ENCODE results near the gene PIRT.
A peak's percentile ranks its signal among the peaks of the same experiment; 100 is the strongest.
"Not testable (repeated sequence)": the region's sequence is repeated elsewhere in the genome, so short reads cannot be mapped to it uniquely, and the experiment has no call there.

Gene PIRT

DNA sequence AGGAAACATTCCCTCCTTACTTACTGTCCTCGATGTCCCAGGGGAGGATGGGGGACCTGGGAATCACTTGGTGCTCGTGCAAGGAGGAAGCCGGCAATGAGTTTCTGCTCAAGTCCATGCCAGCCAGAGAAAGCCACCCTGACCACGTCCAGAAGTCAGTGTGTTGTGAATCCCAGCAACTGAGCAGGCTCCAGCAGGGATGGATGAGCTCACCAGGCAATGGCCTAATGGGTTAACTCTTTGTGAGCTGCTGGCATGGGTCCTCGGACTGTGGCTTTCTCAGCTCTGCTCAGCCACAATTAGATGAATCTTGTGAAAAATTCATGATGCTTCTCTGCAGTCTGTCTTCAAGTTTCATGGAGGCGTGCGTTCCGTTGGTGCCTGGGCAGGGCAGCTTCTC, at the start of gene PIRT:
Gene PIRT, minus strand, starts transcription at position 167 of the 400 bp plus-strand sequence. CDS start 12,442 bp downstream, outside the sequence.
- no peak for DNase-seq

DNA sequence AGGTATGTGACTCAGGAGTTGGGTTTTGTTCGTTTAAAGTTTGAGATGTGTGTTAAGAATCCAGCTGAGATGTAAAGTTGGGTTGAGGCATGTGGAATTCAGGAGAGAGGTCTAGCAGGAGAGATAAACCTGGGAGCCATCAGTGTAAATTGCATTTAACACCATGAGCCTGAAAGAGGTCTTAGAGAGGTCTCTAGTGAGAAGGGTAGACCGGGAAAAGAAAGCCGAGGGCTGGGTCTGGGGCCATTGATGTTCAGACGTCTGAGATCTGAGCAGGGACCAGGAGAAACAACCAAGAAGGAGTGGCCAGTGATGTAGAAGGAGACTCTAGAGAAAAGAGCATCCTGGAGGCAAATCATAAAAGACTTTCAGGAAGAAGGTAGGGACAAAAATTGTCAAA, 44.1 kb upstream of the PIRT start:
- DNase-seq, result no peak

DNA sequence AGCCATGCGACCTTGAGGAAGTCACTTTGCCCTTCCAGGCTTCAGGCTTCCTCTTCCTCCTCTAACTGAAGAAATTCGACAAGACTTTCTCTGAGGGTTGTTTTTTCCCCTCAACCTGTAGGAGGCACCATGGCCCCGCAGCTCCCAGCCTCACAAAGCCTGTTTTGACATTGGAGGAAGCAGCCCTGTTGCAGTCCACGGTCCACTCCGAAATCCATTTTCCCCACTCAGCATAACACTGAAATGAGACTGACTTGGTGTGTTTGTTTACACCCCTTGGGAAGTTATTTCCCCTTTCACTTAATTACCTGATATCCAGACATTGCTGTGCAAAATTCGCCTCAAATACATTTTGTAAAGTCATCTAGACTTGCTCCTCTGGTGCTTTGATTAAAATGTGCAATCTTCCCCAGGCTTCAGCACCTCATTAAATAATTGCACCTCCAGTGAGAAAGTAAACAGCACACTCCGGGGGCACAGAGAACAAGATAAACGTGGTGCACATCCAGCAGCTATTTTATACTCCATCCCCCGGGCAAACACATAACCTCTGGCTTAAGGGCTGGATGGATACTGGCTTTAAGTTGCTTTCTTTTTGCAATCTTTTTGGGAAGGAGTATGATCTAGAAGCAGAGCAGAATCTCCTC, 41.4 kb upstream of the PIRT start:
- no peak for DNase-seq

DNA sequence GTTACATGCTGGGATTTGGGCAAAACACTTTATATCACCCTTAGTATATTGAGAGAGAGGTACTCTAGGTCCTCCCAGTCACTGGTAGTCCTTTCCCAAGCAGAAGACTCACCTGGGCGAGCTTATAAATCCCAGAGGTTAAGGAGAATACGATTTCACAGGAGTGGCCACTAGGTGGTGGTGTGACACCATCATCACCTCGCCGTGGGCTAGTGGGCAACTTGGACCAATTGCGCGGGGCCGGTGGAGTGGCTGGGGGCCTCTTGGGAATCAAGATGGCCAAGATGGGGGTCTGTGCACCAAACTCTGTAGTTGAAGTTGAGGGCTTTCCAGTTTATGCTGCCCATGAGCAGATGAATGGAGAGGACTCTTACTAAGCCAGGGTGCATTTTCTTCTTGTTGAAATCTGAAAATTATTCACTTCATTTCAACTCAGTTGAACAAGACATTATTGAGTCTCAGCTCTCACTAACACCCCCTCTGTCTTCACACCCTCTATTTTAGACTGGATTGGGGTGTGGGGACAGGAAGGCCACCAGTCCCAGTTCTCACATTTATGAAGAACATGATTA, 38.2 kb upstream of the PIRT start:
- DNase-seq, result peak; percentile 10

DNA sequence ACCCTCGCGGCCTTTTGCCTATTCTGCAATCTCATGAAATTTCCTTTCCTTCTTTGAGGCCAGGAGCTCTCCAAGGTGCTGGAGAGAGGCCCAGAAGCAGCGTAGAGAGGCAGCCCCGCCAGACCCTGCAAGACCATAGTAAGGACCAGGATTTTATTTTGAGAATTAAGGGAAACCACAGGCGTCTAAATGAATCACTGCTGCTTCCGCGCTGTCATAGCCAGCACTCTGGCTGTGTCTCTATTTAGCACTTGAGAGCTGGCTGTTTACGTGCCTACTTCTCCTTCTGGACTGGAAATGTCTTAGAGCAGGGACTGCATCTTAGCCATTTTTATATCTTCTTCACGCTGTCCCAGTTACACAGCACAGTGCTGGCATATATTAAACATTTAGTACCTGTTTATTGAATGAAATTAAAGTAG, 37.6 kb upstream of the PIRT start:
- DNase-seq, result no peak

DNA sequence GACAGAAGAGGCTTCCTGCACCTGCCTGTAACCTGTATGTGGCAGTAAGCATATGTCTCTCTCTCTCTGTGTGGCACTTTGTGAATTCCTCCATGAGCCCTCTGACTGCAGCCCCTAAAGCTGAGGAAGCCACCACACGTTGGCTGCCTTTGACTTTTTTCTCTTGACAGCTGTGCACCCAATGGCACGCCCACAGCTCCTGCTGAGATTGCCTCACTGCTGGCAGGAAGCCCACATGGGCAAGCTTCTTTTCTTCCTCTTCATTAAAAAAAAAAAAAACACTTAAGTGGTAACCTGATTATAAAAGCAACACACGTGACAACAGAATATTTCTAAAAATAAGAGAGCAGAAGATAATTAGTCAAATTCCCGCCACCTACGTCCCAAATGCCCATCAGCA, 34.0 kb upstream of the PIRT start:
- peak; percentile 2 for DNase-seq

DNA sequence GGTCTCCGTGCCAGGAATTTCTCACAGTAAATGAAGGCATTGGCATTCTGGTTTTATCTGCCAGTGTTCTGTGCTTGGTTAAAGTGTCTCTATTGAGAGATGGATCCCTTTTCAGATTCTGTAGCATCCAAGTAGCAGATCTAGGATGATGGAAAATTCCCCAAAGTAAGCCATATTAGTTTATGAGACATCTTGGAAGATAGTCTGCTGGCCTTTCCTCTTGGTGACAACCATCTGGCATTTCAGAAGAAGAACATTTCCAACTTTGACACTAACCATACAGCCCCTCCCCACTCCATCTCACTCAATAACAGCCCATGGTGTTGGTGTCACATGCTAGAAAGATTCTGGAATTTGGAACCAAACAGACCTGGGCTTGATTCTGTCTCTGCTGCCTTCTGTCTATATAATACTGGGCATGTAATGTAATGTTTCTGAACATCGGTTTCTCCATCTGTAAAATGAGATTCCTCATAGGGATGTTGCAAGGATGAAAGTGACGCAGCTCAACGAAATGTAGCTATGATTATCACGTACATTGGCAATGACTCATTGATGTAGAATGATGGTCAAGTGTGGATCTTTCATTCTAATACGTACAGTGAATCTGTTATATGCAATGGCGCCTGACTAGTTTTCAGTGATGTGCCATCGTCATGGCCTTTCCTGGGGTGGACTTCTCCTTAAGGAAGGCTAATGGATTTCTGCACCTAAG, 32.6 kb upstream of the PIRT start:
- DNase-seq, result no peak

DNA sequence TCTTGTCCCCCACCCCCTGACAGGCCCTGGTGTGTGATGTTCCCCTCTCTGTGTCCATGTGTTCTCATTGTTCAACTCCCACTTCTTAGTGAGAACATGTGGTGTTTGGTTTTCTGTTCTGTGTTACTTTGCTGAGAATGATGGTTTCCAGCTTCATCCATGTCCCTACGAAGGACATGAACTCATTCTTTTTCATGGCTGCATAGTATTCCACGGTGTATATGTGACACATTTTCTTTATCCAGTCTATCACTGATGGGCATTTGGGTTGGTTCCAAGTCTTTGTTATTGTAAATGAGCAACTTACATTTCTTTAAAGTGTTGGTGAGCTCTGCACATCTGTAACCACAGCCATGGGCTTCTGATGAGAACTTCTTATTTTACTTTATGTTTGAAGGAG, 30.9 kb upstream of the PIRT start:
- DNase-seq, result not testable (repeated sequence)

DNA sequence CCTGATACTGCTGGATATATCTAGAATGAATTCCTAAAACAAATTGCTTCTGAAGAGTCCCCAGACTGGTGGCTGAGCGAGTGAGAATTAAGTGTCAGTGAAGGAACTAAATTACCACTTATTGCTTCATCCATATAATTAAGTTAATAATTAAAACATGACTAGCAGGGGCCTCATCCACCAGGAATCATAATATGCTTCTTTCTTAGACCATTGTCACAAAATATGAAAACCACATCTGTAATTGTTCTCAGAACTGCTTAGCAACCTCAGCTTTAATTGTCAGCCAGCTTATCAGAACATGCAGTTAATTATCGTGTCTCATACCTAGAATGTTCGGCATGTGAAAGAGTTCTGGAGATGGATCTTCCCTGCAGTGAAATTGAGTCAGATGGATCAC, 21.2 kb upstream of the PIRT start:
- no peak for DNase-seq

DNA sequence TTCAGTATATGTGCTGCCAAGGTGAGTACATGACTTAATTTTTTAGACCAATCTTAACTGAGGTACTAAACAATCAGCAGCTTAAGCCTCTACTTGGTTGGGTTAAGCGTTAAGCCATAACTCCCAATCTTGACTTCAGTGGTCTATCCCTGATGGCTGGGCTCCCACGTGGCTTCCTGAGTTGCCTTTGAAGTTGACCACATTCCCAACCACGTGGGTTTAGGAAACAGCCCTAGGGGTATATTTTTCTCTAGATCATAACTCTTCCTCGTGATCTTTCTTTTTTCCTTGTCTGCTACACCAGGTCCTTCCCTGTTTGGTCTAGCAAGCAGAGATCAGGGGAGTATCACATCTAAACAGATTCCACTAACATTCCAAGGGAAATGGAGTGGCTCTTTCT, 20.1 kb upstream of the PIRT start:
- no peak for DNase-seq

DNA sequence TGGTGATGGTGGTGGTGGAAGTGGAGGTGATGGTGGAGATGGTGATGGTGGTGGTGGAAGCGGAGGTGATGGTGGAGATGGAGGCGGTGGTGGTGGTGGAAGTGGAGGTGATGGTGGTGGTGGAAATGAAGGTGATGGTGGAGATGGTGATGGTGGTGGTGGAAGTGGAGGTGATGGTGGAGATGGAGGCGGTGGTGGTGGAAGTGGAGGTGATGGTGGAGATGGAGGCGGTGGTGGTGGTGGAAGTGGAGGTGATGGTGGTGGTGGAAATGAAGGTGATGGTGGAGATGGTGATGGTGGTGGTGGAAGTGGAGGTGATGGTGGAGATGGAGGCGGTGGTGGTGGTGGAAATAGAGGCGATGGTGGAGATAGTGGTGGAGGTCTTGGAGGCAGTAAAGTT, 8.7 kb upstream of the PIRT start:
- not testable (repeated sequence) for DNase-seq

DNA sequence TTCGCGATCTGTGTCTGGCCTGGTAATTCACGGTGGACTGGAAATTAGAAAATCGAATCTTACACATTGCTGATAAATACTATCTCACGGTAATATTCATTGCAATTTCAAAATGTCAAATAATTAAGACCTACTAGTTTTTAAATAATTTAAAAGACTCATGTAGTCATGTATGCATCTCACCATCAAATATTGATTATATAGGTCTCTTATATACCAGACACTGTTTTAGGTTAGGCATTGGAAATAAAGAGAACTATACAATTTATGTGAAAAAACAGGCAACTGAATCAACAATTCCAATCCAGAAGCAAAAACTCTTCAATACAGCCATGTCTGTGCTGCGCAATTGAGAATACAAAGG, 7.5 kb upstream of the PIRT start:
- no peak for DNase-seq

DNA sequence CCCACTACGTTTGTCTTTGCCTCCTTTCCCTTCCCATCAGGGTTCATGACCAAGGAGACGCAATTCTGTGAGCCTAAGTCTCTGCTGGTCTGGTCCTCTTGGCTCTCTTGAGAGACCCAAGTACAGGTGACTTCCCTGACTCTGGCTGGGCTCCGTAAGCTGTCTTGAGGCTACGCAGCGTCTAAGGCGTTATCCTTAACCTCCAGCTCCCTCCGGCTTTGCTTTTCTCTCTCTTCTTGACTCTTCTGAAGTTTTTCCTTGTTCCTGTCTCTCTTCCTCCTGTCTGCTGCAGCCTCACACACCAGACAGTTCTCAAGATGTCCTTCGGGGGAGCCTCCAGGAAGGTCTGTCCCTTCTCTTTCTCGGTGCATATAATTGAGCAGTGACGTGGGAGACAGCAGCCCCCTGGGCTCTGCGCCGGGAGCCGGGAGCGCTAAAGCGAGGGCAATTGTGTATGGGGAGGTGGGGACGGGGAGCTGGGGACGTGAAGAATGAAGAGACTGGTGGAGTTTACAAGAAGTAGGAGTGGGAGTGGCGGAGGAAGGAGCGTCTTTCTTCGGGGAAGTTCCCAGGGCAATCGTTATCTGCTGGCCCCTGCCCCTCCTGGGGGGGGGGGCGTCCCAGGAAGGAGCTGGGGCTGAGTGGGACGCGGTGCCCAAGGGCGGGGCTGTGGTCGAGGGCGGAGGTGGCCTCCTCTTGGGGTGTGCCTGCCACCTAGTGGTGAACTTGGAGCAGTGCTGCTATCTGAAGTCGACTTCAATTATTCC, 6.9 kb upstream of the PIRT start:
- DNase-seq, result peak; percentile 46

DNA sequence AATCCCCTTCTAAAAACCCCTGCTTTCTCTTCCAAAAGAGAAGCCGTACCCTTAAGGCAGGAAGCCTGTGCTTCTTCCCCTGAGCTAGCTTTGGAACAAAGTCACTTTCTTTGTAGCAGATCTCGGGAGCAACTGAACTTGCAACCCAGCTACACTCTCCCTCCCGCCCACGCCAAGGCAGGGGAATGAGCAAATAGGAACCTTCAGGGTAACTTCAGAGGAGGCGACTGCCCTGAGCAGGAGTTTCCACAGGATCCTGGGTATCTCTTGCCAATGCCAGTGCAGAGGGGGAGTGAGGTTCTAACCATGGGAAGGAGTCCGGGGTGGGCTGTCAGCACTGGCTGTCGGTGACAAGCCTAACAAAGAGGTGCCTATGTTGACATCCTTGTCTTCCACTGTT, 5.9 kb upstream of the PIRT start:
- DNase-seq, result no peak

DNA sequence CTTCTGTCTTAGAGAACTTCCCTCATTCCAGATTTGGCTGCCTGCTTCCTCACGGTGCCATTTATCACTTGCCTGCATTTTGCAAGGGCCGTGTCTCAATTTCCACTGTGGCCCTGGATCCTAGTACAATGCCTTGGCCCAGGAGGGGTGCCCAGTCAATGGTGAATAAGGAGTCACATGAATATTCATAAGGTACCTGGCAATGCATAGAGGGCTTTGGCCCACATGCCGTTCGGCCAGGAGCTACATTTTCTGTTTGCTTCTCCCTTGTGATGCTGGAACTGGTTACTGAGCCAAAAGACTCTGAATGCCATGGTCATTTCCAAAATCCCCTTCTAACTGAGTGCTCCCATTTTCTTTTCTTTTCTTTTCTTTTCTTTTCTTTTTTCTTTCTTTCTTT, 4.8 kb upstream of the PIRT start:
- DNase-seq, result no peak

DNA sequence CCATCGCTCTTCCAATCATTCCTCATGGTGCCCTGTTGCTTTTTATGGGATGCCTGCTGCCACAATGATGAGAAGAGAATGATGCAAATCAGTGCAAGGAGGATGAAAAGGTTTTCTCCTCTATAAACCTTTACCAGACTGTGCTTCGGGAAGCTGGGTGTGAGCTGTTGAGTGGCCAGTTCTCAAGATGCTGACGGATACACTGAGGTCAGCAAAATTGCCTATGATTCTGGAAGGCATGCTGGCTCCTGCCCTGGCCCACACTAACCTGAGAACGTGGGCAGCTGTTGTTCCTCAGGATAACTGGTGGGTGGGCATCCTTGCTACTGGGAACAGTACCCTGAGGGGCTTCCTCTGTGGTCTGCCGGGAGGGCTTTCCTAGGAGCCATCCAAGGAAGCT, 795 bp upstream of the PIRT start:
- no peak for DNase-seq

DNA sequence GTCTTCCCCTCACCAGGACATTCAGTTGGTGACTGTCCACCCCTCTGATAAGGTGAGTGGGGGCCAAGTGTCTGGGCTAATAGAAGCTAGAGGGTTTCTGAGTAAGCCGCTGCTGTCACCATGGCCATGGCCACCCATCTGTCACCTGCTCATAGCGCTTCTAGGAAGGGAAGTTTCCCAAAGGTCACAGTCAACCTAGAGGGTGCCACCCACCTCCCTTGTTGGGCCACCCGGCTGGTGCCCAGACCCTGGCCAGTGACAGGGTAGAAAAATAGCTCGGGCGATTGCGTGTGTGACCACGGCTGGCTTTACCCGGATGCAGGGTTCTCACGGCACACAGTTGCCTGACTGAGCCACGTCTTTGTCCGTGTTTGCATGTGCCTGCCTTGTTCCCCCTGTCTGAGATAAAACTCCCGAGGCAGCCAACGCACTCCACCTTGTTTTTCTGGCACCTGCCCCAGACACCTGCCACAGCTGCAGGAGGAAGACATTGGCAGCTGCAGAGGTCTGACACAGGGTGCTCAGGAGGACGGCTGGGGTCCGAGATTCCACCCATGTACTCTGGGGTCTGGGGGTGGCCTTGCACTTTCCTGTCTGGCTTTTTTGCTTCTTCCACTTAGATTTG, 809 bp downstream of the PIRT start:
- no peak for DNase-seq

DNA sequence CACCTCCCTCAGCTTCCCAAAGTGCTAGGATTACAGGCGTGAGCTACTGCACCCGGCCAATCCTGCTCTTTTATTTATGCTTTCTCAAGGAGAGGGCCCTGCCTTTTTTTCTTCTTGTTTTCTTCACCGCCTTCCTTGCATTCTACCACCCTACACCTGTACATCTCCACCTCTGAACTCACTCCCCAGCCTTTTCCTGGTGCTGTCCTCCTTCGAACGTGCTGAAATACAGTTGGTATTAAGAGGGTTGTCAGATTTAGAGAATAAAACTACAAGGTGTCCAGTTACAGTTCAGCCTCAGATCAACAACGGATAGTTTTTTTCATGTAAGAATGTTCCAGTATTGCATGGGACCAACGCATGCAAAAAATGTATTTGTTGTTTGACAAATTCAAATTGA, 1.7 kb downstream of the PIRT start:
- DNase-seq, result no peak

DNA sequence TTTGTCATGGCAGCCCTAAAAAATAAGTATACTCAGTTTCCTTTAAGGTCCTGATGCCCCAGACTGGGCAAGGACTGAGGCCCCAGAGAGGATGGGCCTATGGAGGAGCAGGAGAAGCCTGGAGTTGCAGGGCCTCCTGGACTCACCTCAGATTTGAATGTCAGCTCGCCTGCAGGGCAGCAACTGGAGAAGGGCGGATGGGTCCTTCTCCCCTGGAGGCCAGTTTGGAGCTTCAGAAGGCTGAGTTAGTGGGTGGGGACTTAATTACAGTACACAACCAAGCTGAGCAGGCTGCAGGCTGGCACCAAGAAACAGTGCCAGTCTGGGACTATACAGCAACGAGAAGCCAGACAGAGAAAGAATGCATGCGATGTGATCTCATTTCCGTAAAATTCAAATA, 6.2 kb downstream of the PIRT start:
- no peak for DNase-seq

DNA sequence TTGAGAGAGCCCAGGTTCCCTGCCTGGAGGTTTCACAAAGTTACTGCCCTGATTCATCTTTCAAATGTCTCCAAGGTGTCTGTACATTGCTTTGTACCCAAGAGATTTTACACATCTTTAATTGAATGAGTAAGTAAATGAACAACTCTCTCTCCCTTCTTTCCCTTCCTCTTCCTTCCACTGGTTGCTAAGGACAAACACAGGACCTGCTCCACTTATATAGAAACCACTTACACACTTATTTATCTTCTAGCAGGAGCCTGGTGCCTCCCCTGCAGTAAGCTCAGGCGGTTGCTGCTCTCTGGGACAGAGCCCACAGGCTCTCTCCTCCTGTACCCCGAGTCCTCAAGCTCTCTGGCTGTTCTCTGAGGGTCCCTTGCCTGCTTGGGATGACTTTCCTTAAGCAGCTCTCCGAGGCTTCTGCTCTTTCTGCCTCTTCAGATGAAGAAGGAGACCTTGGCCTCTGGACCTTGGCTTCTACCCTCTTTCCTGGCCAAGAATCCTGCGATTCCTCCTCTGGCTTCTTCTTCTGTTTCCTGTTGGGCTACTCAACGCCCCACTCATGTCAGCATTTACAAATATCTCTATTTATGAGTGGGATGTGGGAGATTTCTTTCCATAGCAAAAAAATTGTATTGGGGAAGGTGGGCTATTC, 9.9 kb downstream of the PIRT start:
- no peak for DNase-seq

DNA sequence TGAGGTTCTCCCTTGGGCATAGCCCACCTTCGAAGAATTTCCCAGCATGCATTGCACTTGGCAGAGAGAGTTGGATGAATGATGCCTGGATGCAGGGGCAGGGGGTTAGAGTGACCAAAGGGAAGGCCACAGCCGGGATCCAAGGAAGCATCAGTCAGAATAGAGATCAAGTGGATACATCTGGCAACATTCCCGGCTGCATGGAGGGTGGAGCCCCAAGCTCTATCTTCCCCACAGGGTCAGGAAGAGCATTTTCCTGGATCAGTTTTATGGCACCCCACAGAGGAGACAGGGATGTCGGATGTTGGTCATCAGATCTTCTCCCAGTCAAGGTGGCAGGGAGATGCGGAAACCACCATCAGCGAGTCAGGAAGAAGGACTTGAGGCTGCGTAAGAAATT, 13.0 kb downstream of the PIRT start:
- DNase-seq, result no peak

DNA sequence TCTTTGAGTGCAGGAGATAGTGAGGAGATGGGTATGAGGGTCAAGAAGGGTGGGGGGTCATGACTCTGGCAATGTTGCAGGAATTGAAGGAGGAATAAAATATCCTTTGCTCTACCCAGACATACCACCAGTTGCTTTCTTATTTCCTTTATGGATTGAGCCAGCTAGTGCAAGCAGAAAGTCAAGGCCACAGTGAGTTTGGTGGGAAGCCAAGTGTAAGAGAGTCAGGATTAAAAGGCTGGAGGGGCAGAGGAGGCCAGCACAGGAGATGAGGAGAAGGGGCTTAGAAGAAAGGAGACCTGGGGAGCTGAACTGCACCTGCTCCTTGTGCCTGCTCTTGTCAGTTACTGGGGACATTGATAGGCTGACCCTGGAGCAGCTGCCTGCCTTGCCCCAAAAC, 16.1 kb downstream of the PIRT start:
- no peak for DNase-seq

DNA sequence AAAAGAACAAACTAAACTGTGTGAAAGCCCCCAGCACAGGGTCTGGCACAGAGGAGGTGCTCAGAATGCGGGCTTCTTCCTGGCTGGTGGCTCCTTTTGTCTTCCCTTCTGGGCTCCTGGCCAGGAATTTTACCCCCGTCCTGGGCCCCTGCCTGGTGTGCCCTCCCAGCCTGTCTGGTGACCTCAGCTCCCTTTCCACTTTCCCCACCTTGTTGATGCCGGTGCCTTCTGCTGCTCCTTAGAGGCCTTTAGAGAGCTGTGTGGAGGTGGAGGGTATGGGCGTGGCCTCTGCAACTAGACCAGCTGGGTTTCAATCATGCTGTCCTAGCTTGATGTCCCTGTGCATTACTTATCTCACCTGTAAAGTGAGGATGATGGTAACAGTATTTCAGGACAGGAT, 16.8 kb downstream of the PIRT start:
- no peak for DNase-seq

Measured in NCI-H345 (cell line).